HCT116 (cell line): Measurements from ENCODE around the gene NUDT22.

Experiments used
- CTCF ChIP-seq, 3 experiments: fragments of 200-600 bp in 1 of 3; sonication (generic) in 1 of 3; IDR thresholded peaks in 2 of 3; conservative IDR thresholded peaks in 1 of 3; 2 replicates each; pipeline ENCODE4 v1.5.1; 2012 to 2017; ENCODE audit warnings: low read depth in 2 of 3, low read length in 2 of 3, antibody characterized with exemption in 1 of 3, borderline replicate concordance in 1 of 3, control low read depth in 1 of 3, mild to moderate bottlenecking in 1 of 3, mixed read lengths in 1 of 3, mixed run types in 1 of 3, moderate library complexity in 1 of 3; ENCODE audit not compliant: insufficient read depth in 1 of 3
- EGR1 ChIP-seq: IDR thresholded peaks from 2 replicates; pipeline ENCODE4 v1.6.1; 2012; ENCODE audit warnings: low read depth
- EZH2phosphoT487 ChIP-seq: fragments of 200-600 bp; IDR thresholded peaks from 2 replicates; pipeline ENCODE4 v1.6.1; 2018; ENCODE audit warnings: antibody characterized with exemption, borderline replicate concordance
- MAX ChIP-seq: IDR thresholded peaks from 2 replicates; pipeline ENCODE4 v1.6.1; 2012
- POLR2A ChIP-seq: IDR thresholded peaks from 2 replicates; pipeline ENCODE4 v1.7.0; 2011; ENCODE audit warnings: borderline replicate concordance; ENCODE audit not compliant: insufficient read depth, insufficient read length; ENCODE audit errors: extremely low read depth
- POLR2AphosphoS5 ChIP-seq: IDR thresholded peaks from 2 replicates; pipeline ENCODE4 v1.6.1; 2011; ENCODE audit warnings: mild to moderate bottlenecking, low read depth, low read length, moderate library complexity
- YY1 ChIP-seq: IDR thresholded peaks from 2 replicates; pipeline ENCODE4 v1.6.1; 2011; ENCODE audit warnings: low read length, low read depth, moderate library complexity, mild to moderate bottlenecking; ENCODE audit not compliant: insufficient replicate concordance; ENCODE audit errors: extremely low read depth
- ZBTB33 ChIP-seq: IDR thresholded peaks from 2 replicates; pipeline ENCODE4 v1.6.1; 2011; ENCODE audit warnings: mild to moderate bottlenecking, low read length, moderate library complexity; ENCODE audit not compliant: insufficient replicate concordance; ENCODE audit errors: extremely low read depth

GRCh38 chr11:64230985-64231365 lies 4.9 kb downstream of the NUDT22 start:
- TF ChIP-seq EZH2phosphoT487: no peak
- TF ChIP-seq CTCF (IDR thresholded peaks at IDR 0.05 in 2 of 3, conservative IDR thresholded peaks at IDR 0.05 in 1 of 3; ENCODE audit: borderline replicate concordance in 1 of 3, insufficient read depth in 1 of 3, low read depth in 2 of 3, low read length in 2 of 3): no peak
- TF ChIP-seq MAX: no peak
- no peak for TF ChIP-seq ZBTB33
- no peak for TF ChIP-seq YY1
- no peak for TF ChIP-seq POLR2A
- no peak for TF ChIP-seq POLR2AphosphoS5
- TF ChIP-seq EGR1: no peak
